T follicular helper cell (primary cell): ENCODE data around the gene TMEM89.

ENCODE experiments used
- DNase-seq: peaks from one replicate; pipeline ENCODE4 v3.0.0-alpha.2; 2020; ENCODE audit warnings: low read depth

TMEM89 gene

DNA sequence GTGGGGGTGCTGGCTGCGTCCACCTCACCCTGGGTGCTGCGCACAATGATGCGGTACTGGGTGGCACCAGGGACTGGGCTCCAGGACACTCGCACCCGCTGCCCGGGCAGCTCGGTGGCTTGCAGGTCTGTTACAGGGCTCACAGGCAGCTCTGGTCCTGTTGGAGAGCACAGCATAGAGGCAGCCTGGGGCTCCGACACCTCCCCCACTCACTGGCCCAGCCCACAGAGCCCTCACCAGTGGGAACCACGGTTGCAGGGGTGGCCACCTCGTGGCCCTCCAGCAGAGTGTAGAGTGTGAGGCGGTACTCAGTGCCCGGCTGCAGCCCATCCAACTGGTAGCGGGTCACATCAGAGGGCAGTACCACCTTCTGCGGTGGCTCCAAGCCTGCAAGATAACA is 30.1 kb downstream of the TMEM89 start:
- no peak for DNase-seq

GRCh38 chr3:48588230-48588629 is 33.3 kb downstream of the TMEM89 start:
- DNase-seq: no peak

GRCh38 chr3:48587686-48588085 is 33.9 kb downstream of the TMEM89 start:
- no peak for DNase-seq

- no peak for DNase-seq
These were observed 36.2 kb downstream of the TMEM89 start for GRCh38 chr3:48585411-48585810.

- no peak for DNase-seq
These were observed 36.7 kb downstream of the TMEM89 start for GRCh38 chr3:48584836-48585235.

GRCh38 chr3:48581621-48582481 is 39.7 kb downstream of the TMEM89 start:
- no peak for DNase-seq

DNA sequence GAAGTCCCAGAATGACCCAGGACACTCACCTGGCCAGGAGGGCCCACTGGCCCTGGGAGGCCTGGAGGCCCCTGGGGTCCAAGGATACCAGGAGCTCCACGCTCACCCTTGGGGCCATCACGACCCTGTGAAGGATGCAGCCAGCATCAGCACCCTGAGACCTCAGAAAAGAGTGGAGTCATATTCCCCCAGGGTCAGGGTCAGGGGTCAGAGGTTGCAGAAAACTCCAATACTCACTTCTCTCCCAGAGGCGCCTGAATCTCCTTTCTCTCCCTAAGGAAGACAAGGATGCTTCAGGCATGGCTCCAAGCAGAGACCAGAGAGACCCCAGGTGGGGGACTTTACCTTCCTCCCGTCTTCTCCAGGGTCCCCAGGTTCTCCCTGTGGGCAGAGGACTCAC is 44.9 kb downstream of the TMEM89 start:
- DNase-seq: no peak

GRCh38 chr3:48575366-48575765 is 46.2 kb downstream of the TMEM89 start:
- DNase-seq: no peak

- DNase-seq: no peak
These were observed 47.5 kb downstream of the TMEM89 start for GRCh38 chr3:48573973-48574585.

DNA sequence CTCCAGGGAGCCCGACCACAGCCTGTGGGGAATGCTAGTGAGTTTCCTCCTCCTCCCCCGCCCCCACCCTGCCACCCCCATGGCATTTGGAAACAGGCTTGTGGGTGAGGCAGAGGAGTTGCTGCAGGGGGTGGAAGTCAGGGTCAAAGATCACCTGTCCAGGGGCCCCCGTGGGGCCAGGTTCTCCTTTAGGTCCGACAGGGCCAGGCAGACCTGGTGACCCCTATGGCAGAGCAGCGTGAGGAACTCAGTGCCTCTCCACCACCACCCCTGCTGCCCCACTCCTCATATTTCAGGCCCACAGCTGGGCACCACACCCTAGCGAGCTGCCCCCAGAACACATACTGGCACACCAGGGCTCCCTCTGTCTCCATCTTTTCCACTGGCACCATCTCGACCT is 49.1 kb downstream of the TMEM89 start:
- no peak for DNase-seq

GRCh38 chr3:48571938-48572337 is 49.6 kb downstream of the TMEM89 start:
- no peak for DNase-seq
